Measurements from ENCODE around the gene ELAPOR2.

The ELAPOR2 gene

DNA sequence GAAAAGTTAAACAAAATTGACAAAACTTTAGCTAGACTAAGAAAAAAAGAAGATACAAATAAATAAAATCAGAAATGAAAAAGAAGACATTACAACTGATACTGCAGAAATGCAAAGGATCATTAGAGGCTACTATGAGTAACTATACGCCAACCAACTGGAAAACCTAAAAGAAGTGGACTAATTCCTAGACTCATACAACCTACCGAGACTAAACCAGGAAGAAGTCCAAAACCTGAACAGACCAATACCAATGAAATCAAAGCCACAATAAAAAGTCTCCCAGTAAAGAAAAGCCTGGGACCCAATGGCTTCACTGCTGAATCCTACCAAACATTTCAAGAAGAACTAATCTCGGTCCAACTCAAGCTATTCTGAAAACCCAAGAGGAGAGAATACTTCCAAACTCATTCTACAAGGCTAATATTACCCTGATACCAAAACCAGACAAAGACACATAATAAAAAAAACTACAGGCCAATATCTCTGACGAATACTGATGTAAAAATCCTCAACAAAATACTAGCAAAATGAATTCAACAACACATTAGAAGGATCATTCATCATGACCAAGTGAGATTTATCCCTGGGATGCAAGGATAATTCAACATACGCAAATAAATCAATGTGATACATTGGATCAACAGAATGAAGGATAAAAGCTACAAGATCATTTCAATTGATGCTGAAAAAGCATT is 20.3 kb downstream of the ELAPOR2 start:
- TF ChIP-seq, protein P1, sequence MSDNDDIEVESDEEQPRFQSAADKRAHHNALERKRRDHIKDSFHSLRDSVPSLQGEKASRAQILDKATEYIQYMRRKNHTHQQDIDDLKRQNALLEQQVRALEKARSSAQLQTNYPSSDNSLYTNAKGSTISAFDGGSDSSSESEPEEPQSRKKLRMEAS (IDR thresholded peaks at IDR 0.05) = no peak
- TF ChIP-seq EP300 (IDR thresholded peaks at IDR 0.05; ENCODE audit: borderline replicate concordance) (no peak), CEBPB (IDR thresholded peaks at IDR 0.05) (no peak), TEAD4 (IDR thresholded peaks at IDR 0.05) (no peak), YY1 (IDR thresholded peaks at IDR 0.05; ENCODE audit: low read depth) (no peak), RAD21 (IDR thresholded peaks at IDR 0.05; ENCODE audit: low read depth) (no peak), NFIC (IDR thresholded peaks at IDR 0.05) (no peak), TCF12 (IDR thresholded peaks at IDR 0.05; ENCODE audit: low read depth) (no peak), CREB1 (IDR thresholded peaks at IDR 0.05; ENCODE audit: low read depth) (no peak), TAF1 (IDR thresholded peaks at IDR 0.05; ENCODE audit: low read depth) (no peak), ZBTB7A (IDR thresholded peaks at IDR 0.05; ENCODE audit: low read depth) (no peak), FOXM1 (IDR thresholded peaks at IDR 0.05; ENCODE audit: borderline replicate concordance, low read depth) (no peak), EGR1 (IDR thresholded peaks at IDR 0.05) (no peak)
- TF ChIP-seq, protein P2, sequence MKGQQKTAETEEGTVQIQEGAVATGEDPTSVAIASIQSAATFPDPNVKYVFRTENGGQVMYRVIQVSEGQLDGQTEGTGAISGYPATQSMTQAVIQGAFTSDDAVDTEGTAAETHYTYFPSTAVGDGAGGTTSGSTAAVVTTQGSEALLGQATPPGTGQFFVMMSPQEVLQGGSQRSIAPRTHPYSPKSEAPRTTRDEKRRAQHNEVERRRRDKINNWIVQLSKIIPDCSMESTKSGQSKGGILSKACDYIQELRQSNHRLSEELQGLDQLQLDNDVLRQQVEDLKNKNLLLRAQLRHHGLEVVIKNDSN (IDR thresholded peaks at IDR 0.05) = no peak
- TF ChIP-seq, protein P3, sequence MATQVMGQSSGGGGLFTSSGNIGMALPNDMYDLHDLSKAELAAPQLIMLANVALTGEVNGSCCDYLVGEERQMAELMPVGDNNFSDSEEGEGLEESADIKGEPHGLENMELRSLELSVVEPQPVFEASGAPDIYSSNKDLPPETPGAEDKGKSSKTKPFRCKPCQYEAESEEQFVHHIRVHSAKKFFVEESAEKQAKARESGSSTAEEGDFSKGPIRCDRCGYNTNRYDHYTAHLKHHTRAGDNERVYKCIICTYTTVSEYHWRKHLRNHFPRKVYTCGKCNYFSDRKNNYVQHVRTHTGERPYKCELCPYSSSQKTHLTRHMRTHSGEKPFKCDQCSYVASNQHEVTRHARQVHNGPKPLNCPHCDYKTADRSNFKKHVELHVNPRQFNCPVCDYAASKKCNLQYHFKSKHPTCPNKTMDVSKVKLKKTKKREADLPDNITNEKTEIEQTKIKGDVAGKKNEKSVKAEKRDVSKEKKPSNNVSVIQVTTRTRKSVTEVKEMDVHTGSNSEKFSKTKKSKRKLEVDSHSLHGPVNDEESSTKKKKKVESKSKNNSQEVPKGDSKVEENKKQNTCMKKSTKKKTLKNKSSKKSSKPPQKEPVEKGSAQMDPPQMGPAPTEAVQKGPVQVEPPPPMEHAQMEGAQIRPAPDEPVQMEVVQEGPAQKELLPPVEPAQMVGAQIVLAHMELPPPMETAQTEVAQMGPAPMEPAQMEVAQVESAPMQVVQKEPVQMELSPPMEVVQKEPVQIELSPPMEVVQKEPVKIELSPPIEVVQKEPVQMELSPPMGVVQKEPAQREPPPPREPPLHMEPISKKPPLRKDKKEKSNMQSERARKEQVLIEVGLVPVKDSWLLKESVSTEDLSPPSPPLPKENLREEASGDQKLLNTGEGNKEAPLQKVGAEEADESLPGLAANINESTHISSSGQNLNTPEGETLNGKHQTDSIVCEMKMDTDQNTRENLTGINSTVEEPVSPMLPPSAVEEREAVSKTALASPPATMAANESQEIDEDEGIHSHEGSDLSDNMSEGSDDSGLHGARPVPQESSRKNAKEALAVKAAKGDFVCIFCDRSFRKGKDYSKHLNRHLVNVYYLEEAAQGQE (IDR thresholded peaks at IDR 0.05; ENCODE audit: low read depth) = no peak

DNA sequence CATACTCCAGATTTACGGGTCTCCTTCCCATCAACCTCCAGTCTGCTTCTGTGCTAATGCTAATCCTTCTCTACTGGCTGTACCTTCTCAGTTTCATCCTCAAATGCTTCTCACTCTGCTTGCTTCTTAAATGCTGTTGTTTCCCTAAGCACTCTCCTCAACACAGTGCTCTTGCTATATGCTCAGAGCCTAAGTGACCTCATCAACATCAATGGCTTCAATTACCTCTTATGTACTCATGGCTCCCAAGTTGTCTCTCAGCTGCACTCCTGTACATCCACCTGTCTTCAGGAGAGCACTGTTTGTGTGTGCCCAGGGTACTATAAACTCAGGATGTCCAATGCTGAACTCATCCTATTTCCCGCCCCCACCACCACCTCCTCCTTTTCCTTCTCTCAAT is 22.5 kb downstream of the ELAPOR2 start:
- TF ChIP-seq RAD21 (IDR thresholded peaks at IDR 0.05; ENCODE audit: low read depth) (no peak), YY1 (IDR thresholded peaks at IDR 0.05; ENCODE audit: low read depth) (no peak), EP300 (IDR thresholded peaks at IDR 0.05; ENCODE audit: borderline replicate concordance) (no peak), TCF12 (IDR thresholded peaks at IDR 0.05; ENCODE audit: low read depth) (no peak), FOXM1 (IDR thresholded peaks at IDR 0.05; ENCODE audit: borderline replicate concordance, low read depth) (no peak), CEBPB (IDR thresholded peaks at IDR 0.05) (no peak), EGR1 (IDR thresholded peaks at IDR 0.05) (no peak), ZBTB7A (IDR thresholded peaks at IDR 0.05; ENCODE audit: low read depth) (no peak), TEAD4 (IDR thresholded peaks at IDR 0.05) (no peak), NFIC (IDR thresholded peaks at IDR 0.05) (no peak), TAF1 (IDR thresholded peaks at IDR 0.05; ENCODE audit: low read depth) (no peak), CREB1 (IDR thresholded peaks at IDR 0.05; ENCODE audit: low read depth) (no peak)
- TF ChIP-seq, protein P2 (IDR thresholded peaks at IDR 0.05) = no peak
- TF ChIP-seq, protein P1 (IDR thresholded peaks at IDR 0.05) = no peak
- TF ChIP-seq, protein P3 (IDR thresholded peaks at IDR 0.05; ENCODE audit: low read depth) = no peak

DNA sequence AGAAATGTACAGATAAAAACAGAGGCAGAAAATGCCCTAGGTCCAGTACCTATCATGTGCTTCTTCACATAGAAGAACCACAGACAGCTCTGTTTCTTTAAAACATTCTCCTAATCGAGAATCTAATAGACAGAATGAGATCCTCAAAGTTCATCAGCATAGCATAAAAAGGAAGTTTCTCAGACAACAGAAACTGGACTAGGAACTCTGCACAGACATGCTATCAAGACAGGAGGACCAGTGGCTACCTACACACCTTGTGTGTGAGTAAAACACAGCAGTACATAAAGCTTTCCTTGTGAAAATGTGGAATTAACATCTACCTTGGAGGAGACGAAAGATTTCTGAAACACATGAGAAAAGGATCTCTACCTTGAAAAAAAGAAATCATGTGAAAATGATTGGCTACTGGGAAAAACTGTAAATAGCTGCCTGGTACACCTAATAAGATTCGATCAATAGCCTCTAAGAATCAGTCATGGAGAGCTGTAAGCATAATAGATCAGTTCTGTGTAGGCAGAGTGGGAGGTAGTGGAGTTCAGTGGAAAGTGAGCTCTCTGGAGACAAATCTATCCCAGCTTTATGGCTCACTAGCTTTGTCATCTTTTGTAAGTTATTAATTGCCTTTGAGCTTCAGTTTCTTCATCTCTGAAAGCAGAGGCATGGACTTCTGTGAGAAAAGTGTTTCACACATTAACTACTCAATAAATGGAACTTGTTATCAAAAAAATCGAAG is 26.7 kb downstream of the ELAPOR2 start:
- TF ChIP-seq CEBPB (IDR thresholded peaks at IDR 0.05) (no peak), TAF1 (IDR thresholded peaks at IDR 0.05; ENCODE audit: low read depth) (no peak), EP300 (IDR thresholded peaks at IDR 0.05; ENCODE audit: borderline replicate concordance) (no peak), TCF12 (IDR thresholded peaks at IDR 0.05; ENCODE audit: low read depth) (no peak), NFIC (IDR thresholded peaks at IDR 0.05) (no peak), TEAD4 (IDR thresholded peaks at IDR 0.05) (no peak), ZBTB7A (IDR thresholded peaks at IDR 0.05; ENCODE audit: low read depth) (no peak), FOXM1 (IDR thresholded peaks at IDR 0.05; ENCODE audit: borderline replicate concordance, low read depth) (no peak), EGR1 (IDR thresholded peaks at IDR 0.05) (no peak), YY1 (IDR thresholded peaks at IDR 0.05; ENCODE audit: low read depth) (no peak), RAD21 (IDR thresholded peaks at IDR 0.05; ENCODE audit: low read depth) (no peak), CREB1 (IDR thresholded peaks at IDR 0.05; ENCODE audit: low read depth) (no peak)
- TF ChIP-seq, protein P3 (IDR thresholded peaks at IDR 0.05; ENCODE audit: low read depth) = no peak
- TF ChIP-seq, protein P1 (IDR thresholded peaks at IDR 0.05) = no peak
